HG02943 (cell line): ENCODE data around the gene PSORS1C1.
"Not testable (repeated sequence)": the region's sequence is repeated elsewhere in the genome, so short reads cannot be mapped to it uniquely, and the experiment has no call there.

Source experiments
- ATAC-seq: cut with Tn5 transposase; IDR thresholded peaks from one replicate; pipeline ENCODE4 v1.9.1; 2021; ENCODE audit warnings: mild to moderate bottlenecking, low read depth, moderate library complexity; ENCODE audit not compliant: unreplicated experiment

The PSORS1C1 gene

GRCh38 chr6:31171931-31172905, 57.6 kb downstream of the PSORS1C1 start:
- no peak for ATAC-seq

- no peak for ATAC-seq
Observed at GRCh38 chr6:31172973-31173384, 58.4 kb downstream of the PSORS1C1 start.

- ATAC-seq = no peak
Observed at GRCh38 chr6:31173406-31173805, 58.8 kb downstream of the PSORS1C1 start.

GRCh38 chr6:31174378-31174777, 59.8 kb downstream of the PSORS1C1 start:
- no peak for ATAC-seq

- ATAC-seq = no peak
Observed at GRCh38 chr6:31175971-31176370, 61.4 kb downstream of the PSORS1C1 start.

GRCh38 chr6:31178143-31179041, 63.8 kb downstream of the PSORS1C1 start:
- ATAC-seq = no peak

GRCh38 chr6:31179042-31179386, 64.4 kb downstream of the PSORS1C1 start:
- no peak for ATAC-seq

- ATAC-seq = no peak
Observed at GRCh38 chr6:31179896-31180295, 65.3 kb downstream of the PSORS1C1 start.

GRCh38 chr6:31180500-31180899, 65.9 kb downstream of the PSORS1C1 start:
- no peak for ATAC-seq

- ATAC-seq = not testable (repeated sequence)
Observed at GRCh38 chr6:31183287-31183686, 68.7 kb downstream of the PSORS1C1 start.

- ATAC-seq = not testable (repeated sequence)
Observed at GRCh38 chr6:31183859-31184258, 69.3 kb downstream of the PSORS1C1 start.

- not testable (repeated sequence) for ATAC-seq
Observed at GRCh38 chr6:31185695-31186051, 71.1 kb downstream of the PSORS1C1 start.

- no peak for ATAC-seq
Observed at GRCh38 chr6:31186052-31186734, 71.6 kb downstream of the PSORS1C1 start.

- no peak for ATAC-seq
Observed at GRCh38 chr6:31187780-31188194, 73.2 kb downstream of the PSORS1C1 start.

- ATAC-seq = not testable (repeated sequence)
Observed at GRCh38 chr6:31189223-31189622, 74.6 kb downstream of the PSORS1C1 start.
